ENCODE measurements around the gene ASTN2.

- TF ChIP-seq, protein P1, sequence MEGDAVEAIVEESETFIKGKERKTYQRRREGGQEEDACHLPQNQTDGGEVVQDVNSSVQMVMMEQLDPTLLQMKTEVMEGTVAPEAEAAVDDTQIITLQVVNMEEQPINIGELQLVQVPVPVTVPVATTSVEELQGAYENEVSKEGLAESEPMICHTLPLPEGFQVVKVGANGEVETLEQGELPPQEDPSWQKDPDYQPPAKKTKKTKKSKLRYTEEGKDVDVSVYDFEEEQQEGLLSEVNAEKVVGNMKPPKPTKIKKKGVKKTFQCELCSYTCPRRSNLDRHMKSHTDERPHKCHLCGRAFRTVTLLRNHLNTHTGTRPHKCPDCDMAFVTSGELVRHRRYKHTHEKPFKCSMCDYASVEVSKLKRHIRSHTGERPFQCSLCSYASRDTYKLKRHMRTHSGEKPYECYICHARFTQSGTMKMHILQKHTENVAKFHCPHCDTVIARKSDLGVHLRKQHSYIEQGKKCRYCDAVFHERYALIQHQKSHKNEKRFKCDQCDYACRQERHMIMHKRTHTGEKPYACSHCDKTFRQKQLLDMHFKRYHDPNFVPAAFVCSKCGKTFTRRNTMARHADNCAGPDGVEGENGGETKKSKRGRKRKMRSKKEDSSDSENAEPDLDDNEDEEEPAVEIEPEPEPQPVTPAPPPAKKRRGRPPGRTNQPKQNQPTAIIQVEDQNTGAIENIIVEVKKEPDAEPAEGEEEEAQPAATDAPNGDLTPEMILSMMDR (IDR thresholded peaks at IDR 0.05) = no peak
- no peak for TF ChIP-seq POLR2A (IDR thresholded peaks at IDR 0.05)
Observed at GRCh38 chr9:116692616-116693015, 722.2 kb downstream of the ASTN2 start.

Data from thyroid gland (tissue), 4 donors.